Psoas muscle (tissue), 8 donors: Measurements from ENCODE around the gene SNAP47. TPM values are rescaled to one million over a fixed set of nuclear protein-coding genes. Genes with fewer than 3 reads are reported as not detected.
A peak's percentile ranks its signal among the peaks of the same experiment; 100 is the strongest.

ENCODE experiments used
- ATAC-seq, 4 donors: fragments of 200-7000 bp; cut with Tn5 transposase; one replicate each; pipeline ENCODE4 v1.9.1; 2020; ENCODE audit warnings: moderate library complexity in 3 of 4, mild to moderate bottlenecking in 2 of 4
- DNase-seq, 2 donors: peaks; one replicate each; pipeline ENCODE4 v3.0.0-alpha.2; 2020
- H3K27ac ChIP-seq: fragments of 200-600 bp; one replicate; pipeline ENCODE4 v1.8.0; 2022
- H3K27me3 ChIP-seq, 3 donors: fragments of 200-600 bp in 1 of 3; one replicate each; pipeline versions ENCODE4 v1.6.1 to v1.8.0; 2013 to 2022; ENCODE audit warnings: low read length in 2 of 3, mild to moderate bottlenecking in 2 of 3, moderate library complexity in 1 of 3; ENCODE audit not compliant: insufficient read depth in 3 of 3
- H3K36me3 ChIP-seq, 2 donors: fragments of 200-600 bp in 1 of 2; one replicate each; pipeline versions ENCODE4 v1.6.1 to v1.8.0; 2013 to 2022; ENCODE audit warnings: low read depth in 1 of 2, mild to moderate bottlenecking in 1 of 2, moderate library complexity in 1 of 2; ENCODE audit not compliant: insufficient read depth in 1 of 2
- H3K4me1 ChIP-seq: fragments of 200-600 bp; one replicate; pipeline ENCODE4 v1.8.0; 2022
- H3K4me3 ChIP-seq: fragments of 200-600 bp; one replicate; pipeline ENCODE4 v1.8.0; 2022; ENCODE audit warnings: mild to moderate bottlenecking
- H3K9me3 ChIP-seq: fragments of 200-600 bp; one replicate; pipeline ENCODE4 v1.8.0; 2022
- CTCF ChIP-seq: fragments of 200-600 bp; IDR thresholded peaks from one replicate; pipeline ENCODE4 v1.8.0; 2022; ENCODE audit warnings: antibody characterized with exemption
- WGBS, 3 donors: extraction: QIAGEN DNeasy Blood & Tissue Kit; methylation state at CpG; one replicate each; pipeline versions ENCODE4 v1.1.6 to v1.1.7; 2013; 5-methylcytosine and 5-hydroxymethylcytosine counted together
- intact Hi-C, 2 donors: fragments of 100-400 bp; cut with DNase I; formaldehyde crosslinking; loops; one replicate each; pipeline versions ENCODE4 v1.11.0 to v1.14.2; 2022
- polyA plus RNA-seq, 3 donors: library from polyadenylated mRNA; stranded (reverse); fragments of 200-250 nt; gene quantifications; one replicate each; pipeline ENCODE4 v1.2.3, GENCODE V29; 2013
- total RNA-seq, 4 donors: library from RNA; stranded (reverse); fragmentation: NEBNext Ultra II Directional in 2 of 4; extraction: Animal tissue kit (Norgen Biotek cat#: 25700) in 2 of 4; gene quantifications; one replicate each; pipeline versions ENCODE4 v1.2.1 to v1.2.4, GENCODE V29; 2021 to 2023
- donor health status: healthy with polysubstance abuse.
- donor health status: DM: no; HTN: no; CAD: no; lungs with moderate emphysema.
- donor health status: Bipolar disorder and iron deficiency.
- donor health status: healthy.
- donor health status: DM: yes; HTN: yes; CAD: no.
- donor health status: DM: no; HTN: no; CAD: no.
- donor health status: DM: no; HTN: no; CAD: no.
- donor health status: DM: yes; HTN: yes; CAD: no.

SNAP47 gene
- total and polyA plus RNA-seq, 7 donors: 17.9 to 40.5 (median 26.6) TPM

DNA sequence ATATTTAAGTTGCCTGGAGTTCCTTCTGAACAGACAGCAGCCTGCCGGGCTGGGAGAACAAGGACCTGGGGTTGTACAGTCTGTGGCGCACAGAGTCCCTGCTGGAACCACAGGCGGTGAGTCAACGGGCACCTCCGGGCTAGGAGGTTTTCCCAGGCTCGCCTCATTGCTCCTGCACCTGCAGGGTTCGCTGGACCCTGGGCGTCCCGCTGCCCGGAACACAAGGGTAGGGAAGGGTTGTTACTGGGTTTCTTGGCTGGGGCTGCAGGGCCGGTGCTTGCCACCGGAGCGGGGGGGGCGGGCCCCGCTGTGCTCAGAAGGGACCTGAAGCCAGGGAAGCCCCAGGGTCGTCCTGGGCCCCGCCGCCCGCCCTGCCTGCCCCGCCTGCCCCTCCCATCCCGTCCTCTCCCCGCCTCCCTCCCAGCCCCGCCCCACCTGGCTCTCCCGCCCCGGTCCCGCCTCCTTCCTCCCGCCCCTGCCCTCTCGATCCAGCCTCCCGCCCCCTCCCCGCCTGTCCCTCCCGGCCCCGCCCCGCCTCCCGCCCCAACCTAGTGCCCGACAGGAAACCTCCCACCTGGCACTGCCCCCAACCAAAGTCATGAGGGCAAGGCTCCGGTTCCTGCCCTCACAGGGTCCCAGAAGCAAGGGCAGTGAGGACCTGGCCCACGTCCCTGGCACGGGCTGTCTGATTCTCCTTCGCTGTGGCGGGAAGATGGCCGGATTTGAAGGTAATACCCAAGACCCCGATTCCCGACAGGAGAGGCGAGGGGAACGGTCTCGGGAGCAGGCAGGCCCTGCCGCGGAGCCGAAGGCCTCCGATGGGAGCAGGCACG lies 7.0 kb upstream of the SNAP47 start:
- Histone ChIP-seq H3K4me3 (peak overlapping the region; percentile 67), H3K4me1 (peaks cover 12% of the 10 kb centered on the region), H3K9me3 (no peaks in the 10 kb centered on the region), H3K27ac (peak overlapping the region; percentile 67), H3K36me3 (peaks cover 3 to 23% of the 10 kb centered on the region in 2 donors), H3K27me3 (no peaks in the 10 kb centered on the region)
- intact Hi-C loops: loop anchor here in 1 of 2 donors (10.0 kb wide), 1 partner anchor 243 kb away; no protein-coding TSS in a partner anchor
- WGBS, 3 donors: 0 to 1% (median 1%) methylated on average over 27 to 49 of the region's 51 CpGs
- DNase-seq (peak; percentile 79 to 84), ATAC-seq (peak; percentile 70 to 79 (median 76))
- no peak for TF ChIP-seq CTCF

DNA sequence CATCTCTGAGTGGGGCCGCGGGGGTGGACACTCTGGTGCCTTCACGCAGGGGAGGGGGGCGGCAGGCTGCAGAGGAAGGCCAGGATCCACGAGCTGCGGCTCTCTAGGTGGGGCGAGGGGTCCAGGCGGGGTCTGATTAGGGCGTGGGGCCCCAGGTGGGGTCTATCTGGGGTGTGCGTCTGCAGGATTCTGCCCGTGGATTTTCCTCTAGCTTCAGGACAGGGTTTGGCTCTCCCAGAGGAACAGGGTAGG lies 6.4 kb upstream of the SNAP47 start:
- H3K4me3 ChIP-seq: peak overlapping the region; percentile 67
- peaks cover 14% of the 10 kb centered on the region for H3K4me1 ChIP-seq
- DNase-seq (no peak), ATAC-seq (peak; percentile 12 to 40 (median 16))
- peaks cover 3 to 28% of the 10 kb centered on the region in 2 donors for H3K36me3 ChIP-seq
- intact Hi-C loops: loop anchor here in 1 of 2 donors (10.0 kb wide), 1 partner anchor 244 kb away; no protein-coding TSS in a partner anchor
- TF ChIP-seq CTCF: no peak
- H3K27ac ChIP-seq: peak overlapping the region; percentile 67
- WGBS, 3 donors: 2% methylated on average over 10 to 11 of the region's 11 CpGs
- no peaks in the 10 kb centered on the region for H3K9me3 ChIP-seq
- H3K27me3 ChIP-seq: no peaks in the 10 kb centered on the region

DNA sequence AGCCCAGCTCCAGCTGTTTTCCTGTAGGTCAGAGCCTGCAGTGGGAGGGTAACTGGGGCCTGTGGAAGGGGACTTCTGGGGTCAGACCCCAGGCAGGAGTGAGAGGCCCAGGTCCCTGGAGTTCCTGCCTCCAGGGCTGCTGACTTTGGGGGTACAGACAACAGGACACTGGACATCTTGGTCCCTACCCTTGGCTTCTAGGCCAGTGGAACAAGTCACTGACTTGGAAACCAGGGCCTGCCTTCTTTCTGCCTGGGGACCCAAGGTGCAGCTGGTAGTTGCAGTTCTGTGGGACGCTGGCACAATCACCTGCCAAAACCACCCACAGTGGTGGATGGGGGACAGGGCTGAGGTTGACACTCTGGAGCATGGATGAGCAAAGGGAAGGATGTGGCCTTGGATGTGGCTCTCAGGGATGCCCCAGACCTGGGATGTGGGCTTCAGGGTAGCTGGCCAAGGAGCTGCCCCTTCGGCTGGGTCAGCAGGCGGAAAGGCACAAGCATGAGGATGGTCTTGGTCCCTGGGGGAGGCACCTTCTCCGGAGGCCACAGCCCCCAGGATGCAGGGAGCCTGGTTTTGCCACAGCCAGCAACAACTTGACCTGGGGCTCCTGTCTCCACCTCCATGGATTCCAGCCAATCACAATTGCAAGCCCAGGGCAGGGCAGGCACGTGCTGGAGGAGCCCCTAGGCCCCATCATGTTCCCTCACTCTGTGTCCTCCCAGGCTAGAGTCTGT lies 5.9 kb upstream of the SNAP47 start:
- ATAC-seq: peak in 3 of 4 donors; percentile 11 to 25 (median 12)
- TF ChIP-seq CTCF: no peak
- DNase-seq: no peak
- Histone ChIP-seq H3K9me3 (no peaks in the 10 kb centered on the region), H3K4me1 (peaks cover 19% of the 10 kb centered on the region), H3K27ac (peak overlapping the region; percentile 67), H3K27me3 (no peaks in the 10 kb centered on the region), H3K4me3 (peak overlapping the region; percentile 67), H3K36me3 (peaks cover 3 to 28% of the 10 kb centered on the region in 2 donors)
- intact Hi-C loops: loop anchor here in 1 of 2 donors (10.0 kb wide), 1 partner anchor 245 kb away; no protein-coding TSS in a partner anchor
- WGBS, 3 donors: 44 to 52% (median 49%) methylated on average over 5 of the region's 5 CpGs

DNA sequence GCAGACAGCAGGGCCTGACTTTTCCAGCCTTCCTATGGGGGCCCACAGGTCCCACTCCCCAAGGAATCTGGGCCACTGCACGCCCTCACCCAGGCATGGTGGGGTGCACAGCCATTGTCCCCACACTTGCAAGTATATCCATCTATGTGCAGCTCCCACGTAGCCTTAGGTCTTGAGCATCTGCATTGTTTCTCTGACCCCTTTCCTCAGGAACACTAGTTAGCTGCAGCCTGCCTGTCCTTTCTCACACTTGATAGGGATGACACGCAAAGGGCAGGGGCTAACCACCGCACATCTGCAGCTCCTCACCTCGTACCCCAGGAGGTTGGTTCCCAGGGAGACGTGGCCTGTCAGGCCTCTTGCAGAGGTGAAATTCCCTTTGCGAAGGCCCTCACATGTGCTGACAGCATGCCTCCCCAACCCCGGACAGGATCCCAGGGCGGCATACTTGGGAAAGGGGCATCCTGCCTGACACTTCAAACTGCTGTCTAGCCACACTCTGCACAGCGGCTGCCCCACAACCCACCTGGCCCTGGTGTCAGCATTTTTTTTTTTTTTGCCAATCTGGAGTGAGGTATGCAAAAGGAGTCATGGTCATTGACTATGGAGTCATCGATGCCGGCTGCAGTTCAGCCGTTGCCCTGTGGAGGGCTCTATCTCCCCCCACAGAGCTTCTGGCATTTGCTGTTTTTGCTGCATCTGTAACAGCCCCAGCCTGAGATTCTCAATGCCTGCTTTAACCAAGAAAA lies 5.2 kb upstream of the SNAP47 start:
- ATAC-seq (peak in 3 of 4 donors; percentile 34 to 56 (median 47)), DNase-seq (no peak)
- Histone ChIP-seq H3K4me1 (peaks cover 21% of the 10 kb centered on the region), H3K4me3 (no peak overlapping the region), H3K27ac (no peak overlapping the region), H3K27me3 (no peaks in the 10 kb centered on the region), H3K36me3 (peaks cover 3 to 28% of the 10 kb centered on the region in 2 donors), H3K9me3 (no peaks in the 10 kb centered on the region)
- TF ChIP-seq CTCF: peak; percentile 78
- WGBS, 3 donors: 39 to 50% (median 44%) methylated on average over 13 of the region's 13 CpGs
- intact Hi-C loops: loop anchor here in 1 of 2 donors (5.0 to 10.0 kb wide), 3 partner anchors 62 to 355 kb away; partner anchors contain the start of gene ARF1
